ENCODE data around the gene UQCC2.

DNA sequence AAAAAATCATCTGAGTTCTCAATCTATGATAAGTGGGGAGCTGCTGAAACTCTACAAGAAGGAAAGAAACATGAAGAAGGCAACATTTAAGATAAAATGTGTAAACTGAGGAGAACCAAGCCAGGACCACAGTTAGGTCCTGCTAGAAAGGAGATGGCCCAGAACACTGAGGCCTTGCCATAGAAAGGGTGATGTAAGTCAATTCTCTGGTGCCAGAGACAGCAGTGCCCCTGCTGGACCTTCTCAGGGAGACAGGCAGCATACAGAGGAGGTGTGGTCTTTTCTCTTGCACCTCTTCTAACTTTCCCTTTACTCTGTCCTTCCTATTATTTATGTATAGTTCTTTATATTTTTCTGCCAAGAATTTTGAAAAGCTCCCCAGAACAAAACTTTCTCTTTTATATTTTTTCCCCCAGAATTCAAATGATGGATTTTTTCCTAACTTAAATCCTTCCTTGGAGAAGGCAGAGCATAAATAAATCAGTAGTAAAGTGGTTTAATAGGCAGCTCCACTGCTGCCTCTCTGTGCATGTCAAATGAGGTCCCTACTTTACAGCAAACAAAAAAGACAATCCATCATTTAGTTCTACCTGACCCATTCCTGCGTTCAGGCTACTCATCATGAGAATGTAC is 9.0 kb downstream of the UQCC2 start:
- TF ChIP-seq POLR2AphosphoS5 (IDR thresholded peaks at IDR 0.05; ENCODE audit: low read depth, low read length) (no peak), SIN3A (IDR thresholded peaks at IDR 0.05; ENCODE audit: borderline replicate concordance, insufficient read depth, low read length) (no peak)
